Neuronal stem cell (in vitro differentiated cells): ENCODE data around the gene PSD4.

Experiments
- DNase-seq: peaks from one replicate; pipeline ENCODE4 v3.0.0-alpha.2; 2013; ENCODE audit warnings: low spot score
- H2AFZ ChIP-seq: one replicate; pipeline ENCODE4 v1.6.1; 2013; ENCODE audit warnings: mild to moderate bottlenecking, low read length, inconsistent platforms
- H2AK5ac ChIP-seq: 2 replicates; pipeline ENCODE4 v1.6.1; 2013; ENCODE audit warnings: low read depth, mild to moderate bottlenecking, inconsistent platforms, low read length, moderate library complexity, mixed read lengths
- H2BK120ac ChIP-seq: 2 replicates; pipeline ENCODE4 v1.6.1; 2013; ENCODE audit warnings: low read depth, mild to moderate bottlenecking, inconsistent platforms, low read length, moderate library complexity, mixed read lengths
- H2BK12ac ChIP-seq: one replicate; pipeline ENCODE4 v1.6.1; 2013; ENCODE audit warnings: low read length, inconsistent platforms
- H2BK15ac ChIP-seq: 2 replicates; pipeline ENCODE4 v1.6.1; 2013; ENCODE audit warnings: mild to moderate bottlenecking, low read length, inconsistent platforms, mixed read lengths
- H2BK5ac ChIP-seq: one replicate; pipeline ENCODE4 v1.6.1; 2013; ENCODE audit warnings: inconsistent platforms, mild to moderate bottlenecking, low read length, moderate library complexity
- H3K14ac ChIP-seq: one replicate; pipeline ENCODE4 v1.6.1; 2013; ENCODE audit warnings: low read length, inconsistent platforms
- H3K18ac ChIP-seq: 2 replicates; pipeline ENCODE4 v1.6.1; 2013; ENCODE audit warnings: low read length, inconsistent platforms
- H3K23ac ChIP-seq: 2 replicates; pipeline ENCODE4 v1.6.1; 2013; ENCODE audit warnings: low read depth, mild to moderate bottlenecking, mixed read lengths, low read length, inconsistent platforms; ENCODE audit not compliant: poor library complexity
- H3K27ac ChIP-seq: replicated peaks from 3 replicates; pipeline ENCODE4 v1.5.1; 2013; ENCODE audit warnings: low read length, inconsistent platforms
- H3K27me3 ChIP-seq, 3 experiments: 2 replicates each; pipeline ENCODE4 v1.6.1; 2013; ENCODE audit warnings: low read length in 3 of 3, mild to moderate bottlenecking in 2 of 3, inconsistent platforms in 1 of 3, low read depth in 1 of 3, mixed read lengths in 1 of 3, moderate library complexity in 1 of 3; ENCODE audit not compliant: control insufficient read depth in 3 of 3, insufficient read depth in 3 of 3
- H3K36me3 ChIP-seq, 2 donors: replicated peaks in 1 of 2; 2 replicates each; pipeline ENCODE4 v1.6.1; 2013; ENCODE audit warnings: low read length in 2 of 2; ENCODE audit not compliant: control insufficient read depth in 2 of 2, insufficient read depth in 2 of 2
- H3K4ac ChIP-seq: 2 replicates; pipeline ENCODE4 v1.6.1; 2013; ENCODE audit warnings: inconsistent platforms, mild to moderate bottlenecking, low read length, moderate library complexity
- H3K4me1 ChIP-seq, 2 donors: 1 replicate in 1 of 2; 2 replicates in 1 of 2; pipeline ENCODE4 v1.6.1; 2013; ENCODE audit warnings: low read length in 2 of 2, low read depth in 1 of 2; ENCODE audit not compliant: control insufficient read depth in 2 of 2, insufficient read depth in 1 of 2
- H3K4me2 ChIP-seq: one replicate; pipeline ENCODE4 v1.6.1; 2013; ENCODE audit warnings: mild to moderate bottlenecking, low read length, inconsistent platforms; ENCODE audit not compliant: insufficient read depth, poor library complexity, severe bottlenecking
- H3K4me3 ChIP-seq, 2 donors: 2 replicates each; pipeline ENCODE4 v1.5.1; 2013; ENCODE audit warnings: low read length in 2 of 2, mild to moderate bottlenecking in 2 of 2, inconsistent platforms in 1 of 2, moderate library complexity in 1 of 2
- H3K79me1 ChIP-seq: one replicate; pipeline ENCODE4 v1.6.1; 2013; ENCODE audit warnings: low read depth, mild to moderate bottlenecking, inconsistent platforms, low read length, moderate library complexity
- H3K9ac ChIP-seq: one replicate; pipeline ENCODE4 v1.6.1; 2013; ENCODE audit warnings: mild to moderate bottlenecking, low read depth, low read length, inconsistent platforms; ENCODE audit not compliant: poor library complexity
- H3K9me3 ChIP-seq, 2 donors: replicated peaks in 1 of 2; 2 replicates each; pipeline versions ENCODE3 to v1.6.1; 2013; ENCODE audit warnings: low read length in 2 of 2, mild to moderate bottlenecking in 2 of 2, inconsistent platforms in 1 of 2, low read depth in 1 of 2, mixed read lengths in 1 of 2, moderate library complexity in 1 of 2; ENCODE audit not compliant: control insufficient read depth in 2 of 2, insufficient read depth in 1 of 2
- H4K8ac ChIP-seq: one replicate; pipeline ENCODE4 v1.6.1; 2013; ENCODE audit warnings: low read depth, mild to moderate bottlenecking, inconsistent platforms, low read length, moderate library complexity
- H4K91ac ChIP-seq: one replicate; pipeline ENCODE4 v1.6.1; 2013; ENCODE audit warnings: low read length, low read depth, mild to moderate bottlenecking, inconsistent platforms; ENCODE audit not compliant: poor library complexity
- WGBS, 2 donors: extraction: QIAGEN DNeasy Blood & Tissue Kit; methylation state at CpG; one replicate each; pipeline ENCODE4 v1.1.7; 2013; ENCODE audit warnings: missing lambda C conversion rate in 2 of 2, mixed read lengths in 1 of 2; ENCODE audit not compliant: insufficient read length in 2 of 2, insufficient replicate concordance in 1 of 2; ENCODE audit errors: extremely low coverage in 2 of 2; 5-methylcytosine and 5-hydroxymethylcytosine counted together

PSD4 gene

DNA sequence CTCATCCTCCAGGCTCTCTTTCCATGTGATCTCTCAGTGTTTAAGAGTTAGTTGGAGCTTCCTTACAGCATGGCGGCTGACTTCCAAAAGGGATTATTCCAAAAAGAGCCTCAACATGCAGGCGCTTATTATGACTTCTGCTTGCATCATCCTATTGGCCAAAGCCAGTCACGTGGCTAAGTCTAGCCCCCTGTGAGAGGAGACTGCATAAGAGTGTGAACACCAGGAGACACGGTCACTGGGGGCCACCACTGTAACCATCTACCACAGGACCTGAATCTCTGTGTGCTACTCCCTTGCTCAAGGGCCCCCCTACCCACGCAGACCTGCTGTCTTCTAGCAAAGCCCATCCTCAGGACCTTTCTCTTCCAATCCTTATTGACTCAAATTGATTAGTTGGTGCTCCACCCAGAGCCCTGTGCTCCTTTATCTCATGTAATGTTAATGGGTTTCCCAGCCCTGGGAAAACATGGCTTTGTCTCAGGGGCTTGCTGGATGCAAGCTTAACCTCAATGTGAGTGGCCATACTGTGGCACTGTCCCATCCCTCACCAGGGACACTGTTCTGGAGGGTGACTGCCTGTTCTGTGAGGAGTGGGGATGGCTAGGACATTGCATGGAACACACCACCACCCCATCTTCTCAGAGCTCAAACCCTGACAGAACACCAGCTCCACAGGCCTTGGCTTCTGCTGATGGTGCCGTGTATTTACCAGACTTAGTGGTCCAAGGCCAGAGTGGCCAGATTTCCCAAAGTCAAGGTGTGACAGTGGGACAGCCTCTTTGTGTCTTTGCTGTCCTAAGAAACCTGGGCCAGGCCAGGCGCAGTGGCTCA, 42.2 kb upstream of the PSD4 start:
- Histone ChIP-seq H2BK5ac (no peak overlapping the region), H3K4me2 (no peak overlapping the region), H3K9ac (no peak overlapping the region), H3K18ac (no peak overlapping the region), H3K4me1 (no peaks in the 10 kb centered on the region), H2BK120ac (no peak overlapping the region), H3K14ac (no peak overlapping the region), H3K9me3 (no peaks in the 10 kb centered on the region), H3K79me1 (no peaks in the 10 kb centered on the region), H3K4me3 (no peak overlapping the region), H4K8ac (no peak overlapping the region), H2BK15ac (no peak overlapping the region), H2BK12ac (no peak overlapping the region), H3K23ac (no peak overlapping the region), H3K27ac (no peak overlapping the region), H2AFZ (no peak overlapping the region), H3K27me3 (peaks cover 0 to 45% (median 2%) of the 10 kb centered on the region in 3 experiments), H2AK5ac (no peak overlapping the region), H3K4ac (no peak overlapping the region), H3K36me3 (no peaks in the 10 kb centered on the region), H4K91ac (no peak overlapping the region)
- no CpG with 5 or more reads among the region's 7 CpGs for WGBS, 2 donors
- no peak for DNase-seq

- H2AK5ac ChIP-seq: no peak overlapping the region
- H4K8ac ChIP-seq: peak overlapping the region; percentile 66
- H2AFZ ChIP-seq: no peak overlapping the region
- no peaks in the 10 kb centered on the region for H3K36me3 ChIP-seq
- H3K14ac ChIP-seq: no peak overlapping the region
- H3K27ac ChIP-seq: no peak overlapping the region
- H2BK5ac ChIP-seq: no peak overlapping the region
- H2BK15ac ChIP-seq: peak overlapping the region; percentile 12
- H3K79me1 ChIP-seq: no peaks in the 10 kb centered on the region
- H3K23ac ChIP-seq: peak overlapping the region; percentile 5
- H4K91ac ChIP-seq: no peak overlapping the region
- no peak overlapping the region for H2BK12ac ChIP-seq
- no peak overlapping the region for H3K4me3 ChIP-seq
- no peak for DNase-seq
- H3K27me3 ChIP-seq: peaks cover 0 to 35% (median 2%) of the 10 kb centered on the region in 3 experiments
- no peak overlapping the region for H2BK120ac ChIP-seq
- no peaks in the 10 kb centered on the region for H3K9me3 ChIP-seq
- no peak overlapping the region for H3K9ac ChIP-seq
- no peak overlapping the region for H3K4ac ChIP-seq
- no CpG with 5 or more reads among the region's 17 CpGs for WGBS, 2 donors
- H3K18ac ChIP-seq: no peak overlapping the region
- H3K4me1 ChIP-seq: no peaks in the 10 kb centered on the region
- H3K4me2 ChIP-seq: no peak overlapping the region
These were observed 41.3 kb upstream of the PSD4 start for GRCh38 chr2:113132414-113133021.

GRCh38 chr2:113133704-113134598, 39.8 kb upstream of the PSD4 start:
- H2AFZ ChIP-seq: no peak overlapping the region
- no peak overlapping the region for H3K4me3 ChIP-seq
- WGBS, 2 donors: no CpG with 5 or more reads among the region's 7 CpGs
- no peaks in the 10 kb centered on the region for H3K79me1 ChIP-seq
- no peak overlapping the region for H2AK5ac ChIP-seq
- no peak overlapping the region for H4K91ac ChIP-seq
- no peak overlapping the region for H3K4me2 ChIP-seq
- H3K9ac ChIP-seq: no peak overlapping the region
- H3K14ac ChIP-seq: no peak overlapping the region
- H3K18ac ChIP-seq: no peak overlapping the region
- H2BK120ac ChIP-seq: no peak overlapping the region
- H3K4ac ChIP-seq: no peak overlapping the region
- no peak overlapping the region for H2BK15ac ChIP-seq
- H3K4me1 ChIP-seq: no peaks in the 10 kb centered on the region
- no peak overlapping the region for H2BK5ac ChIP-seq
- H3K23ac ChIP-seq: no peak overlapping the region
- no peak overlapping the region for H4K8ac ChIP-seq
- H3K9me3 ChIP-seq: no peaks in the 10 kb centered on the region
- no peak overlapping the region for H2BK12ac ChIP-seq
- H3K27me3 ChIP-seq: peaks cover 0 to 32% (median 2%) of the 10 kb centered on the region in 3 experiments
- no peaks in the 10 kb centered on the region for H3K36me3 ChIP-seq
- no peak for DNase-seq
- H3K27ac ChIP-seq: no peak overlapping the region

DNA sequence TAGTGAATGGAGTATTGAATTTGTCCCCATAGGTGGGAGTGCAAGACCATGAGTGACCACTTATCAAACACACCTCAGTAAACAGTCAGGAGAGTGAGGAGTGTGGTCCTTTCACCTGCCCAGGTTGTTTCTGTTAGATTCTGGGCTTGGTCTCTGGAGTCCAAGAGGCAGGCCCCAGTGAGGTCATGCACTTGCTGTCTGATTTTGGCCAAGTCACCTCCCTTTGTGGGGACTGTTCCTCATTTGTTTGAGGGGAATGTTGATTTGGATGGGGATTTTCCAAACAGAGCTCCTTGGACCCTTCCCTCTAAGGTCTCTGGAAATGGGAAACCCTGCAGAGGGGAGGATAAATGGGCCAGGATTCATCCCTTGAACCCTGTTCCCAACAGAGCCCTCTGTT, 39.1 kb upstream of the PSD4 start:
- Histone ChIP-seq H3K9ac (no peak overlapping the region), H2AK5ac (no peak overlapping the region), H3K14ac (no peak overlapping the region), H3K18ac (no peak overlapping the region), H3K4me2 (no peak overlapping the region), H2BK120ac (no peak overlapping the region), H2BK15ac (no peak overlapping the region), H2BK12ac (no peak overlapping the region), H3K79me1 (no peaks in the 10 kb centered on the region), H3K27ac (no peak overlapping the region), H3K36me3 (no peaks in the 10 kb centered on the region), H2BK5ac (no peak overlapping the region), H4K8ac (no peak overlapping the region), H3K23ac (no peak overlapping the region), H2AFZ (no peak overlapping the region), H3K4me1 (no peaks in the 10 kb centered on the region), H4K91ac (no peak overlapping the region), H3K27me3 (peaks cover 0 to 26% (median 0%) of the 10 kb centered on the region in 3 experiments), H3K4ac (no peak overlapping the region), H3K4me3 (no peak overlapping the region), H3K9me3 (no peaks in the 10 kb centered on the region)
- no peak for DNase-seq
